ENCODE results near the gene PGP. TPM values are rescaled to one million over a fixed set of nuclear protein-coding genes. Genes with fewer than 3 reads are reported as not detected.
"Not testable (repeated sequence)": the region's sequence is repeated elsewhere in the genome, so short reads cannot be mapped to it uniquely, and the experiment has no call there.

Gene PGP
- total and polyA plus RNA-seq, 8 donors: 7.1 to 24.4 (median 9.3) TPM

DNA sequence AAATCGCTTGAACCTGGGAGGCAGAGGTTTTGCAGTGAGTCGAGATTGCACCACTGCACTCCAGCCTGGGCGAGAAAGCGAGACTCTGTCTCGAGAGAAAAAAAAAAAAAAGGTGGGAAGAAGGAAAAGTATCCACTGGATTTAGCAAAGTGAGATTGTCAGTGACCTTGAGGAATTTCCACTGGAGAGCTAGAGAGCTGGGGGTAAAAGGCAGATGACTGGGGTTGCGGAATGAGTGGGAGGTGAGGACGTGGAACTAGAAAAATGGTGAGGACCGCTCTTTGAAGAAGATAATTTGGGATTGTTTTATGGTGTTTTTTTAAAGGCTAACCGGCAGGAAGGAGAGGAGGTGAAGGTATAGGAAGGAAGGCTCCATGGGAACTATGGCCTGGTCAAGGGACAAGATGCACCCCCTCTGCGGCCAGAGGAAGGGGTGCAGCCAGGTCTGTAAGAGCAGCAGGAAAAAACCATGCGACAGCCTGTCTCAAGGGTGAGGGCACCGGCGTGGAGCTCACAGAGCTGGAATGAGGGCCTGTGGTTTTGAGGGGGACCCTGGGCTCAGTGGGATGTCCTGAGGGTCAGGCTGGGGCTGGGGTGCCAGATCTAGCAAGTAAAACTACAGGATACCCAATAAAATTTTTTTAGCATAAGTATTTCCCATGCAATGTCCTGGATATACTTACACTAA lies 10.1 kb downstream of the PGP start:
- H3K9me3 ChIP-seq: no peaks in the 10 kb centered on the region
- H3K4me3 ChIP-seq: peak overlapping the region; percentile 62 to 74
- TF ChIP-seq, protein P1, sequence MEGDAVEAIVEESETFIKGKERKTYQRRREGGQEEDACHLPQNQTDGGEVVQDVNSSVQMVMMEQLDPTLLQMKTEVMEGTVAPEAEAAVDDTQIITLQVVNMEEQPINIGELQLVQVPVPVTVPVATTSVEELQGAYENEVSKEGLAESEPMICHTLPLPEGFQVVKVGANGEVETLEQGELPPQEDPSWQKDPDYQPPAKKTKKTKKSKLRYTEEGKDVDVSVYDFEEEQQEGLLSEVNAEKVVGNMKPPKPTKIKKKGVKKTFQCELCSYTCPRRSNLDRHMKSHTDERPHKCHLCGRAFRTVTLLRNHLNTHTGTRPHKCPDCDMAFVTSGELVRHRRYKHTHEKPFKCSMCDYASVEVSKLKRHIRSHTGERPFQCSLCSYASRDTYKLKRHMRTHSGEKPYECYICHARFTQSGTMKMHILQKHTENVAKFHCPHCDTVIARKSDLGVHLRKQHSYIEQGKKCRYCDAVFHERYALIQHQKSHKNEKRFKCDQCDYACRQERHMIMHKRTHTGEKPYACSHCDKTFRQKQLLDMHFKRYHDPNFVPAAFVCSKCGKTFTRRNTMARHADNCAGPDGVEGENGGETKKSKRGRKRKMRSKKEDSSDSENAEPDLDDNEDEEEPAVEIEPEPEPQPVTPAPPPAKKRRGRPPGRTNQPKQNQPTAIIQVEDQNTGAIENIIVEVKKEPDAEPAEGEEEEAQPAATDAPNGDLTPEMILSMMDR (IDR thresholded peaks at IDR 0.05): no peak
- intact Hi-C loops (cut with DNase I): no loop called here
- H3K4me1 ChIP-seq: peaks cover 13 to 31% of the 10 kb centered on the region in 2 donors
- H3K27ac ChIP-seq: peak overlapping the region; percentile 95 to 96
- DNase-seq (no peak), ATAC-seq (no peak)
- peaks cover 0 to 6% of the 10 kb centered on the region in 2 donors for H3K27me3 ChIP-seq
- H3K36me3 ChIP-seq: peaks cover 0 to 29% of the 10 kb centered on the region in 2 donors

- ATAC-seq; H3K4me3 ChIP-seq; H3K27ac ChIP-seq; DNase-seq; H3K9me3 ChIP-seq; intact Hi-C loops (cut with DNase I): not testable (repeated sequence)
- Histone ChIP-seq H3K27me3 (peaks cover 0 to 20% of the 10 kb centered on the region in 2 donors), H3K4me1 (peaks cover 13 to 31% of the 10 kb centered on the region in 2 donors), H3K36me3 (peaks cover 0 to 15% of the 10 kb centered on the region in 2 donors)
Measured at GRCh38 chr16:2203119-2203688, 11.4 kb downstream of the PGP start.

- peaks cover 19 to 46% of the 10 kb centered on the region in 2 donors for H3K27me3 ChIP-seq
- intact Hi-C loops (cut with DNase I): no loop called here
- H3K36me3 ChIP-seq: no peaks in the 10 kb centered on the region
- TF ChIP-seq, protein P1 (IDR thresholded peaks at IDR 0.05): no peak
- H3K27ac ChIP-seq: no peak overlapping the region
- H3K4me3 ChIP-seq: no peak overlapping the region
- no peaks in the 10 kb centered on the region for H3K9me3 ChIP-seq
- no peak for ATAC-seq
- no peak for DNase-seq
- peaks cover 4 to 20% of the 10 kb centered on the region in 2 donors for H3K4me1 ChIP-seq
Measured at GRCh38 chr16:2200313-2200712, 14.3 kb downstream of the PGP start.

GRCh38 chr16:2199621-2200139 lies 15.0 kb downstream of the PGP start:
- intact Hi-C loops (cut with DNase I): no loop called here
- H3K9me3 ChIP-seq: no peaks in the 10 kb centered on the region
- no peak overlapping the region for H3K4me3 ChIP-seq
- DNase-seq (no peak), ATAC-seq (no peak)
- TF ChIP-seq, protein P1 (IDR thresholded peaks at IDR 0.05): no peak
- no peaks in the 10 kb centered on the region for H3K36me3 ChIP-seq
- H3K27ac ChIP-seq: no peak overlapping the region
- peaks cover 2 to 24% of the 10 kb centered on the region in 2 donors for H3K4me1 ChIP-seq
- peaks cover 25 to 52% of the 10 kb centered on the region in 2 donors for H3K27me3 ChIP-seq

DNA sequence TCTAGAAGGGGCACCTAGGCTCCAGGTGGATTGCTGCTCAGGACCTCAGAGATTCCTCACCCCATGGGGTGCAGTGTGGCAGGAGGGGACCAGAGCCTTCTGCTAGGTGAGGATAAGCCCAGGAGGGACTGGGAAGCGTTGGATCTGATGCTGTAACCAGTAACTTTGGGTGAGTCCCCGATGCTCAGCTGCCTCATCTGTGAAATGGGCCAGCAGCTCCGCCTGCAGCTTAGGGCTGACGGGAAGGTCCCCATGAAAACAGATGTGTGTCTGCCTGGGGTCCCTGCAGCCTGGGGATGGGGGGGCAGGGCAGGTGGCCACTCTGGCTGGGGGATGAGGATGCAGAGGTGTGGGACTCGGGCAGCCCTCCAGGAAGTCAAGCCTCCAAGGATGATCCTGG lies 15.5 kb downstream of the PGP start:
- no peak overlapping the region for H3K4me3 ChIP-seq
- H3K27ac ChIP-seq: no peak overlapping the region

More for the DNA sequence above, 15.5 kb downstream of the PGP start:
- H3K4me1 ChIP-seq: peaks cover 0 to 20% of the 10 kb centered on the region in 2 donors
- intact Hi-C loops (cut with DNase I): no loop called here
- H3K27me3 ChIP-seq: peaks cover 29 to 58% of the 10 kb centered on the region in 2 donors
- TF ChIP-seq, protein P1 (IDR thresholded peaks at IDR 0.05): no peak
- DNase-seq (no peak), ATAC-seq (no peak)
- no peaks in the 10 kb centered on the region for H3K9me3 ChIP-seq
- H3K36me3 ChIP-seq: no peaks in the 10 kb centered on the region
